Measurements from ENCODE around the gene PEX14. TPM values are rescaled to one million over a fixed set of nuclear protein-coding genes. Genes with fewer than 3 reads are reported as not detected.

The PEX14 gene
- total RNA-seq, 2 experiments from 2014 or later, result 13.3 to 14.8 TPM

GRCh38 chr1:10516925-10517676, 42.4 kb downstream of the PEX14 start:
- no peak for ATAC-seq (ENCODE audit: poor library complexity)

GRCh38 chr1:10517677-10517982, 42.9 kb downstream of the PEX14 start:
- Mint-ChIP-seq H3K27ac (peak overlapping the region; percentile 78), H3K4me1 (ENCODE audit: low read depth) (peaks cover 75% of the 10 kb centered on the region), H3K36me3 (ENCODE audit: low read depth) (peaks cover 30% of the 10 kb centered on the region), H3K9me3 (no peaks in the 10 kb centered on the region), H3K27me3 (no peaks in the 10 kb centered on the region), H3K4me3 (no peak overlapping the region)
- CTCF ChIA-PET, result no interaction called here
- ATAC-seq (ENCODE audit: poor library complexity) (no peak), DNase-seq (no peak)
- Histone ChIP-seq H3K27me3 (ENCODE audit: control insufficient read depth in 1 of 2, insufficient read depth in 2 of 2, low read length in 2 of 2) (no peaks in the 10 kb centered on the region), H3K4me3 (ENCODE audit: low read length) (no peak overlapping the region), H3K9me3 (ENCODE audit: control insufficient read depth in 1 of 2, insufficient read depth in 1 of 2, low read length in 2 of 2) (no peaks in the 10 kb centered on the region), H3K4me1 (ENCODE audit: insufficient read depth, low read length) (peaks cover 51% of the 10 kb centered on the region), H3K36me3 (ENCODE audit: insufficient read depth, low read length) (peaks cover 6% of the 10 kb centered on the region), H3K27ac (ENCODE audit: low read depth in 1 of 2, low read length in 2 of 2) (no peak overlapping the region)
- POLR2A ChIA-PET, result no interaction called here
- intact Hi-C loops (cut with DNase I, micrococcal nuclease), result loop anchor here in 1 of 2 experiments (10.0 kb wide), 1 partner anchor 117 kb away; no protein-coding TSS in a partner anchor
- no peak for TF ChIP-seq CTCF (IDR thresholded peaks at IDR 0.05)

More at GRCh38 chr1:10516925-10517676, 42.4 kb downstream of the PEX14 start:
- Mint-ChIP-seq H3K27ac (peak overlapping the region; percentile 78), H3K4me1 (ENCODE audit: low read depth) (peaks cover 74% of the 10 kb centered on the region), H3K36me3 (ENCODE audit: low read depth) (peaks cover 30% of the 10 kb centered on the region), H3K27me3 (no peaks in the 10 kb centered on the region), H3K9me3 (no peaks in the 10 kb centered on the region), H3K4me3 (no peak overlapping the region)
- Histone ChIP-seq H3K4me3 (ENCODE audit: low read length) (no peak overlapping the region), H3K27ac (ENCODE audit: low read depth in 1 of 2, low read length in 2 of 2) (no peak overlapping the region), H3K36me3 (ENCODE audit: insufficient read depth, low read length) (peaks cover 6% of the 10 kb centered on the region), H3K27me3 (ENCODE audit: control insufficient read depth in 1 of 2, insufficient read depth in 2 of 2, low read length in 2 of 2) (no peaks in the 10 kb centered on the region), H3K4me1 (ENCODE audit: insufficient read depth, low read length) (peaks cover 53% of the 10 kb centered on the region), H3K9me3 (ENCODE audit: control insufficient read depth in 1 of 2, insufficient read depth in 1 of 2, low read length in 2 of 2) (no peaks in the 10 kb centered on the region)
- POLR2A ChIA-PET, result no interaction called here
- no peak for TF ChIP-seq CTCF (IDR thresholded peaks at IDR 0.05)
- no peak for DNase-seq
- intact Hi-C loops (cut with DNase I, micrococcal nuclease), result loop anchor here in 1 of 2 experiments (10.0 kb wide), 1 partner anchor 118 kb away; no protein-coding TSS in a partner anchor
- CTCF ChIA-PET, result interaction anchor here (0.9 kb wide), 1 partner anchor 10 kb away, joined by 4 read pairs; no protein-coding TSS in a partner anchor

DNA sequence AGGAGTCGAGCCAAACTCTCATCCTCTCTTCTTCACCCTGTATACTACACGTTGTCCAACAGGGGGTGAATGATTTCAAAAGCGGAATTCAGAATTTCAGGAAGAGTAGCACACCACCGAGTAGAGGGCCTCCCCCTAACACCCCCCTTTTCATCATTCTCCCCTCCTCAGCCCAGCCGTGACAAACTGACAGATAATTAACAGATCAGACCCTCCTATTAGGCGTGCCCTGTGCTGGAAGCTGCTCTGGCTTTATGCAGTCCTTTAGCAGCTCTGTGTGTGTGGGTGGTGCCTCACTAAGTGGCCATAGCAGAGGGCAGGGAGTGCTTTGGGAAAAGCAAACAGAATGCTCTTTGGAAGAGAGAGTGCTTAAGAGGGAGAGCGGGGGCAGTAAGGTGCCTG, 44.3 kb downstream of the PEX14 start:
- H3K9me3 ChIP-seq (ENCODE audit: control insufficient read depth in 1 of 2, insufficient read depth in 1 of 2, low read length in 2 of 2), result no peaks in the 10 kb centered on the region
- Mint-ChIP-seq H3K9me3 (no peaks in the 10 kb centered on the region), H3K36me3 (ENCODE audit: low read depth) (peaks cover 39% of the 10 kb centered on the region), H3K4me3 (no peak overlapping the region), H3K27ac (no peak overlapping the region), H3K27me3 (no peaks in the 10 kb centered on the region), H3K4me1 (ENCODE audit: low read depth) (peaks cover 67% of the 10 kb centered on the region)
- ATAC-seq (ENCODE audit: poor library complexity), result no peak
- ChIA-PET POLR2A (no interaction called here), CTCF (no interaction called here)
- no peaks in the 10 kb centered on the region for H3K27me3 ChIP-seq (ENCODE audit: control insufficient read depth in 1 of 2, insufficient read depth in 2 of 2, low read length in 2 of 2)
- peaks cover 6% of the 10 kb centered on the region for H3K36me3 ChIP-seq (ENCODE audit: insufficient read depth, low read length)
- intact Hi-C loops (cut with DNase I, micrococcal nuclease), result loop anchor here in 1 of 2 experiments (10.0 kb wide), 1 partner anchor 116 kb away; no protein-coding TSS in a partner anchor
- no peak overlapping the region for H3K4me3 ChIP-seq (ENCODE audit: low read length)
- no peak overlapping the region for H3K27ac ChIP-seq (ENCODE audit: low read depth in 1 of 2, low read length in 2 of 2)
- TF ChIP-seq CTCF (IDR thresholded peaks at IDR 0.05), result no peak
- H3K4me1 ChIP-seq (ENCODE audit: insufficient read depth, low read length), result peaks cover 38% of the 10 kb centered on the region
- DNase-seq, result no peak
